Endothelial cell of umbilical vein (primary cell): ENCODE results near the gene ADARB2. TPM values are rescaled to one million over a fixed set of nuclear protein-coding genes. Genes with fewer than 3 reads are reported as not detected.

Source experiments
- BruUV-seq: library from RNA; stranded (reverse); fragments of 400-500 nt; replicated peaks from 2 replicates; lab custom pipeline; 2021; lab: Mats Ljungman, UMichigan
- CTCF ChIA-PET: fragments of 300-600, 350-600 bp; sonication (Branson Sonifier 250); formaldehyde crosslinking; loops from one replicate; lab custom pipeline; 2021; ENCODE audit warnings: antibody characterized with exemption, inconsistent platforms; lab: Charles Lee
- POLR2A ChIA-PET: fragments of 300-600, 350-600 bp; sonication (Branson Sonifier 250); formaldehyde crosslinking; loops from one replicate; lab custom pipeline; 2021; ENCODE audit warnings: antibody characterized with exemption, inconsistent platforms; lab: Charles Lee
- DNase-seq: peaks from one replicate; pipeline ENCODE4 v3.0.0-alpha.2; 2011; ENCODE audit warnings: low read depth, low spot score
- FAIRE-seq: peaks from 2 replicates; lab custom pipeline; 2011; peaks lifted over from hg19 to GRCh38; lab: Jason Lieb, UNC
- H2AFZ ChIP-seq: 2 replicates; pipeline ENCODE4 v1.6.0; 2012; ENCODE audit warnings: low read depth, low read length, control low read depth, inconsistent platforms
- H3K27ac ChIP-seq: 2 replicates; pipeline ENCODE4 v1.5.1; 2011; ENCODE audit warnings: low read depth, mild to moderate bottlenecking, control low read depth, low read length, moderate library complexity; ENCODE audit not compliant: insufficient read depth
- H3K27me3 ChIP-seq, 2 experiments: 2 replicates each; pipeline versions ENCODE4 v1.6.0 to v1.6.1; 2011; ENCODE audit warnings: low read length in 2 of 2, mixed read lengths in 1 of 2; ENCODE audit not compliant: control insufficient read depth in 2 of 2, insufficient read depth in 2 of 2
- H3K36me3 ChIP-seq, 2 experiments: 2 replicates in 1 of 2; 3 replicates in 1 of 2; pipeline ENCODE4 v1.5.1; 2011; ENCODE audit warnings: low read length in 2 of 2, mild to moderate bottlenecking in 1 of 2, moderate library complexity in 1 of 2; ENCODE audit not compliant: control insufficient read depth in 2 of 2, insufficient read depth in 2 of 2; ENCODE audit errors: extremely low read depth in 1 of 2
- H3K4me1 ChIP-seq: 3 replicates; pipeline ENCODE4 v1.5.1; 2011; ENCODE audit warnings: mild to moderate bottlenecking, low read length; ENCODE audit not compliant: control insufficient read depth, insufficient read depth; ENCODE audit errors: extremely low read depth
- H3K4me2 ChIP-seq: 2 replicates; pipeline ENCODE4 v1.6.1; 2011; ENCODE audit warnings: low read length, control low read depth, mixed read lengths; ENCODE audit not compliant: insufficient read depth
- H3K4me3 ChIP-seq, 3 experiments: fragments of 200-600 bp in 1 of 3; sonication (generic), shearing (Covaris generic) in 1 of 3; replicated peaks in 1 of 3; 2 replicates each; pipeline ENCODE4 v1.5.1; 2011 to 2016; ENCODE audit warnings: control low read depth in 3 of 3, low read length in 3 of 3, mild to moderate bottlenecking in 2 of 3, inconsistent platforms in 1 of 3, low read depth in 1 of 3, moderate library complexity in 1 of 3; ENCODE audit not compliant: insufficient read depth in 1 of 3
- H3K79me2 ChIP-seq: 2 replicates; pipeline ENCODE4 v1.6.0; 2012; ENCODE audit warnings: low read length, inconsistent platforms; ENCODE audit not compliant: control insufficient read depth, insufficient read depth
- H3K9ac ChIP-seq: replicated peaks from 2 replicates; pipeline ENCODE3; 2011; ENCODE audit warnings: low read length, control low read depth; ENCODE audit not compliant: insufficient read depth; ENCODE audit errors: extremely low read depth
- H3K9me1 ChIP-seq: replicated peaks from 3 replicates; pipeline ENCODE4 v1.6.0; 2011; ENCODE audit warnings: mild to moderate bottlenecking, low read length; ENCODE audit not compliant: control insufficient read depth, insufficient read depth; ENCODE audit errors: extremely low read depth
- H3K9me3 ChIP-seq: replicated peaks from 2 replicates; pipeline ENCODE4 v1.5.1; 2012; ENCODE audit warnings: low read length, inconsistent platforms; ENCODE audit not compliant: control insufficient read depth, insufficient read depth
- H4K20me1 ChIP-seq: replicated peaks from 2 replicates; pipeline ENCODE3; 2011; ENCODE audit warnings: mild to moderate bottlenecking, low read length; ENCODE audit not compliant: control insufficient read depth, insufficient read depth; ENCODE audit errors: extremely low read depth
- CTCF ChIP-seq, 2 donors: IDR thresholded peaks; 1 replicate in 1 of 2; 2 replicates in 1 of 2; pipeline ENCODE4 v1.5.1; 2011; ENCODE audit warnings: low read length in 2 of 2, mild to moderate bottlenecking in 2 of 2, moderate library complexity in 2 of 2, control low read depth in 1 of 2, inconsistent platforms in 1 of 2, low read depth in 1 of 2; ENCODE audit not compliant: insufficient read depth in 1 of 2; ENCODE audit errors: extremely low read depth in 1 of 2
- EZH2 ChIP-seq: IDR thresholded peaks from 2 replicates; pipeline ENCODE4 v1.6.1; 2012; ENCODE audit warnings: borderline replicate concordance, low read depth, mild to moderate bottlenecking, moderate library complexity, low read length, inconsistent platforms; ENCODE audit not compliant: severe bottlenecking
- FOS ChIP-seq: IDR thresholded peaks from 2 replicates; pipeline ENCODE4 v1.6.1; 2011; ENCODE audit warnings: mild to moderate bottlenecking, low read length, moderate library complexity, borderline replicate concordance; ENCODE audit not compliant: insufficient read depth
- GATA2 ChIP-seq: IDR thresholded peaks from 2 replicates; pipeline ENCODE4 v1.7.0; 2011; ENCODE audit warnings: low read depth, mild to moderate bottlenecking, moderate library complexity, mixed read lengths, low read length; ENCODE audit not compliant: insufficient read length, insufficient read depth
- JUN ChIP-seq: IDR thresholded peaks from 2 replicates; pipeline ENCODE4 v1.6.1; 2011; ENCODE audit warnings: borderline replicate concordance, low read depth; ENCODE audit not compliant: insufficient read length, insufficient read depth
- MAX ChIP-seq: IDR thresholded peaks from 2 replicates; pipeline ENCODE4 v1.6.1; 2011; ENCODE audit not compliant: insufficient read depth, insufficient read length
- MYC ChIP-seq: IDR thresholded peaks from one replicate; pipeline ENCODE4 v1.6.1; 2011; ENCODE audit warnings: mild to moderate bottlenecking, low read depth, low read length
- POLR2A ChIP-seq: IDR thresholded peaks from 2 replicates; pipeline ENCODE4 v1.6.1; 2012; ENCODE audit warnings: low read depth, mild to moderate bottlenecking, control low read depth, low read length
- POLR2AphosphoS5 ChIP-seq: IDR thresholded peaks from 2 replicates; pipeline ENCODE4 v1.6.1; 2012; ENCODE audit warnings: low read depth, mild to moderate bottlenecking, control low read depth, low read length, moderate library complexity; ENCODE audit not compliant: insufficient read depth
- dilution Hi-C: fragments of 300-500 bp; cut with MboI; formaldehyde crosslinking; loops from one replicate; pipeline ENCODE4 v1.15.0; 2019; ENCODE audit warnings: low sequenced_read_pairs; ENCODE audit not compliant: extremely low pct_ligation_motif_present
- intact Hi-C: fragments of 100-400 bp; cut with micrococcal nuclease; formaldehyde crosslinking; loops from one replicate; pipeline ENCODE4 v1.10.0; 2022
- polyA plus RNA-seq, 4 experiments: library from polyadenylated mRNA; depleted of rRNA in 3 of 4; stranded (reverse) in 3 of 4; unstranded in 1 of 4; fragments of >200 nt; gene quantifications; 2 replicates each; pipeline versions ENCODE4 v1.2.1 to v1.2.3, GENCODE V29; 2011 to 2012; ENCODE audit warnings: missing spikeins in 1 of 4
- total RNA-seq: library from RNA; stranded (reverse); gene quantifications from 2 replicates; pipeline ENCODE4 v1.2.3, GENCODE V29; 2021

ADARB2 gene
- total and polyA plus RNA-seq, 2 donors (not counting 3 experiments of a cell fraction or from before 2014, with no cell fraction given): not detected

DNA sequence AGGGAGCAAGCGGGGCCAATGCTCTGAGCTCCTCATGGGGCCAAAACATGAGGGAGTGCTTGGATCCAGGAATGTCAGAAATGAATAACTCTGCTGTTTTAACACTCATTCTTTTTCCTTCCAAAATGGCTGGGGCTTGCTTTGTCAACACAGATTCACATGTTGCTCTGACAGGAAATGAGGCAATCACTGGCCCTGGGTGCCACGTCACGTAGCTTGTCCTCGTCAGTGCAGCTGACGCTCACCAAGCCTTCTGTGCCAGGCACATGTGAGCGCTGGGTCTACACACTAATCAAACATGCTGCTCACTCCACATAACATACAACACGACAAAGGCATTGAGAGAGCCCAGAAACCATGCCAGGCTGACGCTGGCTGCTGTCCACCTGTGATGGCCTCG is 482.2 kb downstream of the ADARB2 start:
- no peaks in the 10 kb centered on the region for H3K9me3 ChIP-seq
- no peaks in the 10 kb centered on the region for H3K79me2 ChIP-seq
- H3K4me2 ChIP-seq: no peak overlapping the region
- no peak overlapping the region for H2AFZ ChIP-seq
- H3K27me3 ChIP-seq: no peaks in the 10 kb centered on the region
- DNase-seq (no peak), FAIRE-seq (no peak)
- no peaks in the 10 kb centered on the region for H3K36me3 ChIP-seq
- TF ChIP-seq JUN (no peak), CTCF (IDR thresholded peaks at IDR 0.05; ENCODE audit: extremely low read depth in 1 of 2, insufficient read depth in 1 of 2, low read depth in 1 of 2, low read length in 2 of 2) (no peak), POLR2A (no peak), MAX (no peak), GATA2 (no peak), MYC (no peak), EZH2 (no peak), POLR2AphosphoS5 (no peak), FOS (no peak)
- no peak overlapping the region for H3K27ac ChIP-seq
- dilution Hi-C loops: no loop called here
- intact Hi-C loops: no loop called here
- no peaks in the 10 kb centered on the region for H3K4me1 ChIP-seq
- CTCF ChIA-PET: no interaction called here
- H3K9ac ChIP-seq: no peak overlapping the region
- H3K9me1 ChIP-seq: no peaks in the 10 kb centered on the region
- POLR2A ChIA-PET: no interaction called here
- no peaks in the 10 kb centered on the region for H4K20me1 ChIP-seq
- no peak overlapping the region for H3K4me3 ChIP-seq
- BruUV-seq: no TSS peak
